WERI-Rb-1 (cell line): Measurements from ENCODE around the gene SIAH2.

Experiments
- DNase-seq: peaks from one replicate; pipeline ENCODE4 v3.0.0-alpha.2; 2020
- H3K27ac ChIP-seq: fragments of 250-450 bp; sonication (Bioruptor Pico); 2 replicates; pipeline ENCODE4 v1.5.1; 2020; ENCODE audit warnings: mild to moderate bottlenecking, moderate library complexity
- H3K27me3 ChIP-seq: fragments of 250-450 bp; sonication (Bioruptor Pico); 2 replicates; pipeline ENCODE4 v1.5.1; 2021; ENCODE audit warnings: mild to moderate bottlenecking, low read depth, moderate library complexity; ENCODE audit not compliant: insufficient read depth, severe bottlenecking
- H3K36me3 ChIP-seq: fragments of 250-450 bp; sonication (Bioruptor Pico); 2 replicates; pipeline ENCODE4 v1.5.1; 2020; ENCODE audit warnings: mild to moderate bottlenecking, moderate library complexity
- H3K4me3 ChIP-seq: 2 replicates; pipeline ENCODE4 v1.5.1; 2011; ENCODE audit warnings: low read depth, mild to moderate bottlenecking, control low read depth, low read length
- H3K9me3 ChIP-seq: fragments of 250-450 bp; sonication (Bioruptor Pico); 2 replicates; pipeline ENCODE4 v1.5.1; 2021; ENCODE audit warnings: mild to moderate bottlenecking, moderate library complexity; ENCODE audit not compliant: severe bottlenecking
- TF ChIP-seq, protein P1 (sequence below): IDR thresholded peaks from 2 replicates; pipeline ENCODE4 v1.5.1; 2011; ENCODE audit warnings: low read depth, mild to moderate bottlenecking, control low read depth, inconsistent platforms, low read length

Gene SIAH2

DNA sequence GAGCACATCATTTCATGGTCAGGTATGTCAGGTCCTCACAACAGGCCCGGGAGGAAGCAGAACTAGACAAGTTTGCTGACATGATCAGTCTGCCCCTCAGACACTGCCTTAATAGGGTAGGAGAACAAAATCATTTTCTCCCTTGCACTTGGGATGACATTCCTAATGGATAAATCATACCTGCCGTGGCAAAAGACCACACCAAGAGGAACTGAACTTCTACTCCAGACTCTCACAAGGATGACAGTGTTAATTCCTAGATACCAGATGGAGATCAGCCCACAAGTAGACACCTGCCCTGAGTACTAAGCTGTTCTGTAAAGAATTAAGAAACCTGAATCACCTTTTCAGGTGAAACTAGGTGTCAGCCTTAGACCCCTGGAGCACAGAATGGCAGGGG, 19.5 kb downstream of the SIAH2 start:
- Histone ChIP-seq H3K27me3 (peaks cover 88% of the 10 kb centered on the region), H3K36me3 (no peaks in the 10 kb centered on the region), H3K9me3 (peaks cover 2% of the 10 kb centered on the region), H3K27ac (no peak overlapping the region), H3K4me3 (no peak overlapping the region)
- TF ChIP-seq, protein P1, sequence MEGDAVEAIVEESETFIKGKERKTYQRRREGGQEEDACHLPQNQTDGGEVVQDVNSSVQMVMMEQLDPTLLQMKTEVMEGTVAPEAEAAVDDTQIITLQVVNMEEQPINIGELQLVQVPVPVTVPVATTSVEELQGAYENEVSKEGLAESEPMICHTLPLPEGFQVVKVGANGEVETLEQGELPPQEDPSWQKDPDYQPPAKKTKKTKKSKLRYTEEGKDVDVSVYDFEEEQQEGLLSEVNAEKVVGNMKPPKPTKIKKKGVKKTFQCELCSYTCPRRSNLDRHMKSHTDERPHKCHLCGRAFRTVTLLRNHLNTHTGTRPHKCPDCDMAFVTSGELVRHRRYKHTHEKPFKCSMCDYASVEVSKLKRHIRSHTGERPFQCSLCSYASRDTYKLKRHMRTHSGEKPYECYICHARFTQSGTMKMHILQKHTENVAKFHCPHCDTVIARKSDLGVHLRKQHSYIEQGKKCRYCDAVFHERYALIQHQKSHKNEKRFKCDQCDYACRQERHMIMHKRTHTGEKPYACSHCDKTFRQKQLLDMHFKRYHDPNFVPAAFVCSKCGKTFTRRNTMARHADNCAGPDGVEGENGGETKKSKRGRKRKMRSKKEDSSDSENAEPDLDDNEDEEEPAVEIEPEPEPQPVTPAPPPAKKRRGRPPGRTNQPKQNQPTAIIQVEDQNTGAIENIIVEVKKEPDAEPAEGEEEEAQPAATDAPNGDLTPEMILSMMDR: no peak
- DNase-seq: no peak

DNA sequence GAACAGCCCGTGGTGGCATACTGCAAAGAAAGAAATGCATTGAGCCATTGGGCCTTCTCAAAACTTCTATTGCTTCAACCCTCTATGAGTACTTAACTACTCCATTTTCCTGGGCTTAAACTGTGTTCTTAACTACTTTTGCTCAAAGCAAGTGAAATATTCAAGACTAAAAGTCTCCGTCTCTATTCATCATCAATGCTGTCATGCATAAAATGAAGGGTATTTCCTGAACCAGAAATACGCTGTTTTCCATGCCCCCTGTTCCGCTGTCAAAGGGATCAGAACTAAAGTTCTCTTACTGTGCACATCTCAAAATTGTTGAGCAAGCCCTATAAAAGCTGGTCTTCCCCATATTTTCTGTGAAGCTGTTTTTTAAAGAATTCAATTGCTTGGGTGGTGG, 20.3 kb downstream of the SIAH2 start:
- TF ChIP-seq, protein P1: no peak
- no peak for DNase-seq
- no peak overlapping the region for H3K27ac ChIP-seq
- H3K9me3 ChIP-seq: peaks cover 2% of the 10 kb centered on the region
- no peak overlapping the region for H3K4me3 ChIP-seq
- H3K36me3 ChIP-seq: no peaks in the 10 kb centered on the region
- H3K27me3 ChIP-seq: peaks cover 90% of the 10 kb centered on the region

DNA sequence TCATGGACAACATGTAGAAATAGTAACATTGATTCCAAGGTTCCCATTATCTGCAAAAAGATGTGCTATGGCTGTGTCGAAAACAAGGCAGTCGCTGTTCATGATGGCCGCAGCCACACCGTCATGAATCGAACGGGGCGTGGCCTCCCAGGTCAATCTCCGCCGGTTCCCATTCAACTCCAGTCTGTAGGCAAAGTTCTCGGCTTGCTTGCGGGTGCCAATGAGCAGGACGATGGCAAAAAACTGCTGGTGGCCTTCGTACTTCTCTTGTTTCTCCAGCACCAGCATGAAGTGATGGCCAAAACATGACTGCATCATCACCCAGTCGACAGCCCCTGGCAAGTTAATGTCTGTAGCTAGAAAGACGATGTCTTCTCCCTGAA, 20.8 kb downstream of the SIAH2 start:
- H3K27ac ChIP-seq: no peak overlapping the region
- TF ChIP-seq, protein P1: no peak
- no peaks in the 10 kb centered on the region for H3K36me3 ChIP-seq
- no peak for DNase-seq
- H3K27me3 ChIP-seq: peaks cover 91% of the 10 kb centered on the region
- H3K4me3 ChIP-seq: no peak overlapping the region
- H3K9me3 ChIP-seq: peaks cover 2% of the 10 kb centered on the region

DNA sequence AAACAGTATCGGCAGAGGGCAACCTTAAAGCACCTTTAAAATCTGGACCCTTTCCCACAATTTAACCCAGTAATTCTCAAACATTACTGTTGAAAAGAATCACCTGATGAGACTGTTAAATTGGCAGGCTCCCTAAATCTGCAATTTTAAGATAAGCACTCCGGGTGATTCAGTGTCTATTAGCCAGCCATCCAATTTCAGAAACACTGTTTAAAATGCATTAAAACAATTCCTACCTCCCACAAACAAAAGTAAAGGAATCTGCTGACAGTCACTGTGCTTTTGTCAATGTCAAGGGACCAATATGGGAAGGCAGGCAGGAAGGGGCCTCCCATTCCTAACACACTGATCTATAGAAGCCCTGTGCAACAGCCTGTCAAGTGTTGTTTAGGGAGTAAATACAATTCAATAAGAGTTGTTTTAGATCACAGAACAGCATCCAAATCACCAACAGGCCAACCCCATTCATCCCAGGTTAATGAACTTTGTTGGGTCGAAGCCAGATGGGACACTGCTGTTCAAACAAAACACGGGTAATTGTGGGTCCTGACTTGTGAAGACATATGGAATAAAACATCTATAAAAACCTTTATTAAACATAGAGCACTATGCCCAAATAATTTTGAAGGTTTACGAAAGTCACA, 21.4 kb downstream of the SIAH2 start:
- no peak overlapping the region for H3K27ac ChIP-seq

DNA sequence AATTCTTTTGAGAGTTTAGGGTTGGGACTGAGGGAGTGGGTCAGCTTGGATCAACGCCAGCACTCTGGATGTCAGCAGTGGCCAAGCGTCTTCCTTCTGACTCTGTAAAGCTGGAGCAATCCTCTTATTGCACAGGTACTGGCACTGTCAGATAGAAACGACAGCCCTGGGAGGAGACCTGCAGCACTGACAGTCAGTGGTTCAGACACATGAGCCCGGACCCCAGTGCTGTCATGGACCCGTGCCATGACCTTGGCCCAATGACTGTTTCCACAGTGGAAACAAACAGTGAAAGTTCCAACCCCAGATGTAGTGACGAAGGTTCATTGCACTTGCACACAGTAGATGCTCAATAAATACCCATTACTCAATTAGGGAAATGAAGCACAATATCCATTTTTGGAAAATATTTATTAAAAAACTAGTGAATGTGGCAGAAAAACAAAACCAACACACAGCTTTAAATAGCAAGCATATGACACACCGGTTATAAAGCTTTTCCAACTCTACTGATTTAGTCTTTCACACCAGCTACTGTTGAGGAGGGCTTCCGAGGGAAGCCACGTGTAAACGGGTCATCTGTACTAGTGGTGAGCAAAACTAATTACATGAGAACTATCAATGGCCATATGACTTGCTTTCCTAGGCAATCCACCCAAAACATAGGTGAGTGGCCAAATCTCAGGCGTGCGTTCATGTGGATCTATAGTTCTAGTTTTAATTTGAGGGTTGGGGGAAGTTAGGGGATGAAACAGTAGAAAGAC, 22.1 kb downstream of the SIAH2 start:
- Histone ChIP-seq H3K36me3 (no peaks in the 10 kb centered on the region), H3K9me3 (peaks cover 2% of the 10 kb centered on the region), H3K4me3 (no peak overlapping the region), H3K27ac (no peak overlapping the region), H3K27me3 (peaks cover 86% of the 10 kb centered on the region)
- DNase-seq: no peak
- TF ChIP-seq, protein P1: no peak

More for the DNA sequence above, 21.4 kb downstream of the SIAH2 start:
- Histone ChIP-seq H3K27me3 (peaks cover 91% of the 10 kb centered on the region), H3K4me3 (no peak overlapping the region), H3K36me3 (no peaks in the 10 kb centered on the region), H3K9me3 (peaks cover 2% of the 10 kb centered on the region)
- no peak for DNase-seq
- TF ChIP-seq, protein P1: no peak
